Measurements from ENCODE around the gene RPS15.

Gene RPS15

DNA sequence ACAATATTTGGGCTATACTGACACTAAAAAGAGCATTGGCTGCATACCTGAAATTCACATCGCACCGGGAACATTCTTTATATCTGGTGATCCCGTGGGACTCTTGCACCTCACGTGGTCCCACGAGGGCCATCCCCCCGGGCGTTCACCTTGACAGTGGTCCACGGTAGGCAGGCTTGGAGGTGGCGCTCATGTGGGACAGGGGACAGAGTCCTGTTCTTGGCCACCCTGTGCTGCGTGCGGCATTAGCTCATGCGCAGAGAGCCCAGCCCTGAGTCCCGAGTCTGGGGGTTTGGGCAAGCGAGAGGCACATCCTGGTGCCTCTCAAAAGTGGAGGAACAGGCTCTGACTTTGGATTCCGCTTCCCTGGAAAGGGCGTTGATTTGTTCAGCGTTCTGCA is 44.4 kb upstream of the RPS15 start:
- H3K4me3 ChIP-seq (ENCODE audit: low read depth, low read length) = no peak overlapping the region
- TF ChIP-seq, protein P1, sequence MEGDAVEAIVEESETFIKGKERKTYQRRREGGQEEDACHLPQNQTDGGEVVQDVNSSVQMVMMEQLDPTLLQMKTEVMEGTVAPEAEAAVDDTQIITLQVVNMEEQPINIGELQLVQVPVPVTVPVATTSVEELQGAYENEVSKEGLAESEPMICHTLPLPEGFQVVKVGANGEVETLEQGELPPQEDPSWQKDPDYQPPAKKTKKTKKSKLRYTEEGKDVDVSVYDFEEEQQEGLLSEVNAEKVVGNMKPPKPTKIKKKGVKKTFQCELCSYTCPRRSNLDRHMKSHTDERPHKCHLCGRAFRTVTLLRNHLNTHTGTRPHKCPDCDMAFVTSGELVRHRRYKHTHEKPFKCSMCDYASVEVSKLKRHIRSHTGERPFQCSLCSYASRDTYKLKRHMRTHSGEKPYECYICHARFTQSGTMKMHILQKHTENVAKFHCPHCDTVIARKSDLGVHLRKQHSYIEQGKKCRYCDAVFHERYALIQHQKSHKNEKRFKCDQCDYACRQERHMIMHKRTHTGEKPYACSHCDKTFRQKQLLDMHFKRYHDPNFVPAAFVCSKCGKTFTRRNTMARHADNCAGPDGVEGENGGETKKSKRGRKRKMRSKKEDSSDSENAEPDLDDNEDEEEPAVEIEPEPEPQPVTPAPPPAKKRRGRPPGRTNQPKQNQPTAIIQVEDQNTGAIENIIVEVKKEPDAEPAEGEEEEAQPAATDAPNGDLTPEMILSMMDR (IDR thresholded peaks at IDR 0.05; ENCODE audit: low read depth, low read length) = no peak

DNA sequence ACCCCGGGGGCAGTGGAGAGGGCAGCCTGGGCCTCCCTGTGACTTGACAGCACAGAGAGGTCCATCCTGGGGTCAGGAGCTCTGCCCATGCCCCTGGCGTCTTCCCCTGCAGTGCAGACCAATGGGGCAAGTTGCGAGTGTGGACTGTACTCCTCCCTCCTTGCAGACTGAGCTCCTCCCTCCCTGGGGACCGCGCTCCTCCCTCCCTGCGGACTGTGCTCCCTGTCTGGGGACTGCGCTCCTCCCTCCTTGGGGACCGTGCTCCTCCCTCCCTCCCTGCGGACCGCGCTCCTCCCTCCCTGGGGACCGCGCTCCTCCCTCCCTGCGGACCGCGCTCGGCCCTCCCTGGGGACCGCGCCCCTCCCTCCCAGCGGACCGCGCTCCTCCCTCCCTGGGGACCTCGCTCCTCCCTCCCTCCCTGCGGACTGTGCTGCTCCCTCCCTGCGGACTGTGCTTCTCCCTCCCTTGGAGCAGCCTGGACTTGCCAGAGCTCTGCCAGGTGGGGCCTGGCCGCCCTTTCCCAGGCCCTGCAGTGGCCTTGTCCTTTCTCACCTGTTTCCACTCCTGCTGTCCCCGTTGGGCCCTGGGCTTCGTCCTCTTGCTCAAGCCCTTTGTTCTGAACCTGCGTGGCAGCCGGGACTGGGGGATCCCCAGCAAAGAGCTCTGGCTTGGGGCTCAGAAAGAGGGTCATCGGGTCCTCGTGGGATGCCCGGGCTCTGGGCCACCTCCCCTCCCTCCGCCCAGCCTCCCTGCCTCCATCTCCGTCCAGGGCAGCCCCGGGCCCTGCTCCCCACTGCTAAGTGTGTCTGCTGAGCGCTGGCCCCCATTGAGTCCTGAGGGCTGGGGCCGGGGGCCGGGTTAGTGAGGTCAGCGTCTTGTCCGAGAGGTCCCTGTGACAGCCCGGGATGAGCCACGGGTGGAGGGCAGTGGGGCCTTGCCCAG is 43.7 kb upstream of the RPS15 start:
- no peak overlapping the region for H3K4me3 ChIP-seq (ENCODE audit: low read depth, low read length)
- TF ChIP-seq, protein P1 (IDR thresholded peaks at IDR 0.05; ENCODE audit: low read depth, low read length) = no peak

DNA sequence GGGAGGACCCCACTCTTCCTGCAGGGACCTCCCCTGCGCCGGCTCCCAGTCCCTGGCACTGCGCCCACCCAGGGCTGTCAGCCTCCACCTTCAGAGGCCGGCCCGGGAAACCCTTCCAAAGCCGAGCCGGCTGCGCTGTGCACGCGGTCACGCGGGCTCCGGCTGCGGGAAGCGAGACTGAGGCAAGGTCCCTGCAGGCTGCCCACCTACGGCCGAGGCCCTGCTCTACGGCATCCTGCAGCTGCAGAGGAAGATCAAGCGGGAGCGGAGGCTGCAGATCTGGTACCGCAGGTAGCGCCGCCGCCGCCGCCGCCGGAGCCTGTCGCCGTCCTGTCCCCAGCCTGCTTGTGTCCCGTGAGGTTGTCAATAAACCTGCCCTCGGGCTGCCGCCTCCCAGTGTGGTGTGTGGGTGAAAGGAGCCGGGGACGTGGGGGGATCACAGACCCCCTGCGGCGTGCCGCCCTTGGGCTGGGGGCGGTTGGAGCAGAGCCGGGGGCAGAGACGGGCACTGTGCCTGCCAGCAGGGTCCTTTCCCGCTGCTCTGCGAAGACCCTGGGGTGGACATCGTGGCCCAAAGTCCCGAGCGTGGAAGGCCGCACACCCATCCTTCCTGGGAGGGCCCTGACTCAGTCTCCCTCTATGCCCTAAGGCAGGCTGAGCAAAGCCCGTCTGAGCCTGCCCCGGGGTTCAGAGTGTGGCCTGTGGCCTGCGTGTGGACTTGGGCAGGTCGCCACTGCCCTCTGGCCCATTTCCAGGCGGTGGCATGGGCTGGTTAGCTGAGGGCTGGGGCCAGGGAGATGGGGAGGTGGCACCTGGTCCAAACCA is 42.8 kb upstream of the RPS15 start:
- TF ChIP-seq, protein P1 (IDR thresholded peaks at IDR 0.05; ENCODE audit: low read depth, low read length) = no peak
- H3K4me3 ChIP-seq (ENCODE audit: low read depth, low read length) = no peak overlapping the region

DNA sequence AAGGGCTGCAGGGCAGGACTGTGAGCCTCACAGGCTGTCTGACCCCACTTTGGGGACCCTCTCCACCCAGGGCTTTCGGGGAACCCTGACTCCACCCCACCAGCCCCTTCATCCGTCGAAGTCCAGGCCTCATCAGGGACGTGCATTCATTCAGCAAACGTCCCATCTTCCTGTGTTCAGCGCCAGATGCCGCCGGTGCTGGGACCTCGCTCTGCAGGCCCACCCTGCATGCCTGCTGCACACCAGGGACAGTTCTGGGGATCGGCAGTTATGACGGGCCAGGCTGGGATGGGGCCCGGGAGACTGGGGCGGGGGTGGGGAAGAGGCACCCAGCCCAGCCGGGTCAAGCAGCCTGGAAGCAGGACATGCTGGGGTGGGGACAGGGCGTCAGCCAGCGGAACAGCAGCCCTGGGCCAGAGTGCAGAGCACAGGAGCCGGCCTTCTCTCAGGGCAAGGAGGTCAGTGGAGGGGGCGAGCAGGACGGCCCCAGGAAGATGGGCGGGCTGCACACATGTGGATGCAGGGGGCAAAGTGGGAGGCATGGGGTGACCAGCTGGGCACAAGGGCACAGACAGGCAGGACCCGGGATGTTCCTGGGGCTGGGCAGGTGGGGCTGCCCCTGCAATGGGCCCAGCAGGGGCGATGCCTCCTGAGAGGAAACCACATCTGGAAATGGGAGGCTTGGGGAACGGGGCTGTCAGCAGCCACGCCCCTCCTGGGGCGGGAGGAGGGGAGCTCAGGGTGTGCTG is 42.0 kb upstream of the RPS15 start:
- H3K4me3 ChIP-seq (ENCODE audit: low read depth, low read length) = no peak overlapping the region
- TF ChIP-seq, protein P1 (IDR thresholded peaks at IDR 0.05; ENCODE audit: low read depth, low read length) = no peak

DNA sequence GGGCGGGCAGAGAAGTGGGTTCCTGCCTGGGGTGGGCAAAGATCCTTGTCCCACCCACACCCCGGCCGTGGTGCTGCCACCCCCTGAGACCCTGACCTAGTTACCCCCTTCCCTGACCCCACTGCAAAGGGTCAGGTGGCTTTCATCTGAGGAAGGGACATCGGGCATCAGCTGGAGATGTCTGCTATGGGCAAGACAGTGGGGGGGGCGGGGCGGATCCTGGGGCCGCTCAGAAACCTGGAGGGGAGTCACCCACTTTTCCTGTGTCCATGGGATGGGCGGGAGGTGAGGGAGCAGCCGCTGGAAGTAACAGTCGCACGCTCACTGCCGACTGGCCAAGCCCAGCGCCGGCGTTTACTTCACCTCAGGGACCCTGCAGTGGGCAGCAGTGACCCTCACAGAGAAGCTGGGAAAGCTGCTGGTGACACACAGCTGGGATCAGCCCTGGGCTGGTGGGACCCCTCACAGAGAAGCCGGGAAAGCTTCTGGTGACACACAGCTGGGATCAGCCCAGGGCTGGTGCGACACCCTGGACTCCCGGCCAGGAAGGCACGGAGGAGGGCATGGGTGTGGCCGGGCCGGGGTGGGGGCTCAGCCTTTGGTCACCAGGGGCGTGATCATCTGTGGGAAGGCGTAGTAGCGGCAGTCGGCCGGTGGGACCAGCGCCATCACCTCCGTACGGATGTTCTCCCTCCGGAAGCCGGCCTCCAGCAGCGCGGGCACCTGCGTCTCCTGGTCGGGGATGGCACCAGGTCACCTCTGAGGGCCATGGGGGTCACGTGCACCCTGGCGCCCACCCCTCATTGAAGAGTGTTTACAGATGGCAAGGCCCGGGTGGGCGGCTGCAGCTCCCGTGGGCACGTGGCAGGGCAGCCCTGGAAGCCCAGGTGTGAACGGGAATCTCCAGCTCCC is 41.2 kb upstream of the RPS15 start:
- H3K4me3 ChIP-seq (ENCODE audit: low read depth, low read length) = no peak overlapping the region
- TF ChIP-seq, protein P1 (IDR thresholded peaks at IDR 0.05; ENCODE audit: low read depth, low read length) = no peak

DNA sequence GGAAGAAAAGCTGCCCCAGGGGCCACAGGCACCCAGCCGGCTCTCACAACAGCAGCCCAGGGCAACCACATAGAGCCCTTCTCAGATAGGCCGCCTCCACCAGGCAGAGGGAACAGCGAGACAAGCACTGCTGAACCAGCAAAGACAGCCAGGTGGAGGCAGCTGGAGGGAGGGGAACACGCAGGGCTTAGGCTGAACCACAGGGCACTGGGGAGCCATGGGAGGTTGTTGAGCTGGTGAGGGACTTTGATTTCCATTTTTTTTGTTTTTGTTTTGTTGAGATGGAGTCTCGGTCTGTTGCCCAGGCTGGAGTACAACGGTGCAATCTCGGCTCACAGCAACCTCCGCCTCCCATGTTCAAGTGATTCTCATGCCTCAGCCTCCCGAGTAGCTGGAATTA is 40.4 kb upstream of the RPS15 start:
- TF ChIP-seq, protein P1 (IDR thresholded peaks at IDR 0.05; ENCODE audit: low read depth, low read length) = no peak
- H3K4me3 ChIP-seq (ENCODE audit: low read depth, low read length) = no peak overlapping the region

Data from WI38 (cell line).